ENCODE measurements around the gene SPINT2.

DNA sequence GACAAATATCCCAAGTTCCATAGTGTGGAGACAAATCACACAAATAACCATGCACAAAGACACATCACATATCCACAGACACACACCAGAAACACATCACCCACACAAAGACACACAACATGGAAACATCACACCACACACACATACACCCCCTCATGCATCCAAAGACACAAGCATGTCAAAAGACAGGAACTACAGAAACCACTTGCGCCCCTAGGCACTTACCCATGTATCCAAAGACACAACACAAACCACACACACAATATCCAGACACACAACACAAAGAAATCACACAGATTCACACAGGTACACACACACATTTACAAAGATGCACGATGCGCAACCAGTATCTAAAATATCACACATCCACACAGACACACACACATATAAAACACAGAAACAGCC lies 41.3 kb upstream of the SPINT2 start:
- TF ChIP-seq, protein P1, sequence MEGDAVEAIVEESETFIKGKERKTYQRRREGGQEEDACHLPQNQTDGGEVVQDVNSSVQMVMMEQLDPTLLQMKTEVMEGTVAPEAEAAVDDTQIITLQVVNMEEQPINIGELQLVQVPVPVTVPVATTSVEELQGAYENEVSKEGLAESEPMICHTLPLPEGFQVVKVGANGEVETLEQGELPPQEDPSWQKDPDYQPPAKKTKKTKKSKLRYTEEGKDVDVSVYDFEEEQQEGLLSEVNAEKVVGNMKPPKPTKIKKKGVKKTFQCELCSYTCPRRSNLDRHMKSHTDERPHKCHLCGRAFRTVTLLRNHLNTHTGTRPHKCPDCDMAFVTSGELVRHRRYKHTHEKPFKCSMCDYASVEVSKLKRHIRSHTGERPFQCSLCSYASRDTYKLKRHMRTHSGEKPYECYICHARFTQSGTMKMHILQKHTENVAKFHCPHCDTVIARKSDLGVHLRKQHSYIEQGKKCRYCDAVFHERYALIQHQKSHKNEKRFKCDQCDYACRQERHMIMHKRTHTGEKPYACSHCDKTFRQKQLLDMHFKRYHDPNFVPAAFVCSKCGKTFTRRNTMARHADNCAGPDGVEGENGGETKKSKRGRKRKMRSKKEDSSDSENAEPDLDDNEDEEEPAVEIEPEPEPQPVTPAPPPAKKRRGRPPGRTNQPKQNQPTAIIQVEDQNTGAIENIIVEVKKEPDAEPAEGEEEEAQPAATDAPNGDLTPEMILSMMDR (IDR thresholded peaks at IDR 0.05; ENCODE audit: low read length) = no peak
- no peak for TF ChIP-seq EZH2 (IDR thresholded peaks at IDR 0.05; ENCODE audit: borderline replicate concordance, low read length)

All from OCI-LY1 (cell line).